ENCODE data around the gene CEACAM3.

GRCh38 chr19:41837981-41838708, 41.8 kb downstream of the CEACAM3 start:
- no peak for TF ChIP-seq CTCF (IDR thresholded peaks at IDR 0.05)
- no peak for TF ChIP-seq POLR2AphosphoS5 (IDR thresholded peaks at IDR 0.05)
- no peak for TF ChIP-seq POLR2A (IDR thresholded peaks at IDR 0.05)
- no peak for TF ChIP-seq EP300 (IDR thresholded peaks at IDR 0.05)
